Measurements from ENCODE around the gene ABCA13. TPM values are rescaled to one million over a fixed set of nuclear protein-coding genes. Genes with fewer than 3 reads are reported as not detected.

Gene ABCA13
- total RNA-seq, 2 experiments from 2014 or later, result 0.08 to 0.45 TPM

- Mint-ChIP-seq H3K9me3 (ENCODE audit: insufficient read depth) (no peaks in the 10 kb centered on the region), H3K27me3 (ENCODE audit: low read depth) (peaks cover 3% of the 10 kb centered on the region), H3K4me3 (no peak overlapping the region), H3K27ac (no peak overlapping the region), H3K4me1 (ENCODE audit: low read depth) (no peaks in the 10 kb centered on the region), H3K36me3 (ENCODE audit: low read depth) (no peaks in the 10 kb centered on the region)
- no peak for DNase-seq
- ChIA-PET POLR2A (no interaction called here), CTCF (interaction anchor here (1.5 kb wide), 1 partner anchor 9 kb away, joined by 3 read pairs; no protein-coding TSS in a partner anchor)
- no peak for ATAC-seq
Measured at GRCh38 chr7:48251766-48252165, 80.5 kb downstream of the ABCA13 start.

GRCh38 chr7:48252995-48253394 is 81.7 kb downstream of the ABCA13 start:
- Mint-ChIP-seq H3K27ac (no peak overlapping the region), H3K4me3 (no peak overlapping the region), H3K9me3 (ENCODE audit: insufficient read depth) (no peaks in the 10 kb centered on the region), H3K36me3 (ENCODE audit: low read depth) (no peaks in the 10 kb centered on the region), H3K4me1 (ENCODE audit: low read depth) (no peaks in the 10 kb centered on the region), H3K27me3 (ENCODE audit: low read depth) (peaks cover 5% of the 10 kb centered on the region)
- no peak for DNase-seq
- POLR2A ChIA-PET, result no interaction called here
- CTCF ChIA-PET, result no interaction called here
- ATAC-seq, result no peak

- Mint-ChIP-seq H3K9me3 (ENCODE audit: insufficient read depth) (no peaks in the 10 kb centered on the region), H3K4me3 (no peak overlapping the region), H3K4me1 (ENCODE audit: low read depth) (no peaks in the 10 kb centered on the region), H3K27ac (no peak overlapping the region), H3K27me3 (ENCODE audit: low read depth) (peaks cover 2% of the 10 kb centered on the region), H3K36me3 (ENCODE audit: low read depth) (no peaks in the 10 kb centered on the region)
- ATAC-seq (no peak), DNase-seq (no peak)
- POLR2A ChIA-PET, result no interaction called here
- CTCF ChIA-PET, result interaction anchor here (1.0 kb wide), 1 partner anchor 10 kb away, joined by 3 read pairs; no protein-coding TSS in a partner anchor
Measured at GRCh38 chr7:48255046-48255445, 83.8 kb downstream of the ABCA13 start.

GRCh38 chr7:48259463-48260280 is 88.4 kb downstream of the ABCA13 start:
- ChIA-PET POLR2A (no interaction called here), CTCF (no interaction called here)
- Mint-ChIP-seq H3K27ac (no peak overlapping the region), H3K4me3 (no peak overlapping the region), H3K9me3 (ENCODE audit: insufficient read depth) (no peaks in the 10 kb centered on the region), H3K27me3 (ENCODE audit: low read depth) (peaks cover 6% of the 10 kb centered on the region), H3K36me3 (ENCODE audit: low read depth) (no peaks in the 10 kb centered on the region), H3K4me1 (ENCODE audit: low read depth) (no peaks in the 10 kb centered on the region)
- no peak for DNase-seq
- ATAC-seq, result no peak

- CTCF ChIA-PET, result no interaction called here
- Mint-ChIP-seq H3K27ac (no peak overlapping the region), H3K9me3 (ENCODE audit: insufficient read depth) (no peaks in the 10 kb centered on the region), H3K4me3 (no peak overlapping the region), H3K36me3 (ENCODE audit: low read depth) (no peaks in the 10 kb centered on the region), H3K27me3 (ENCODE audit: low read depth) (peaks cover 9% of the 10 kb centered on the region), H3K4me1 (ENCODE audit: low read depth) (no peaks in the 10 kb centered on the region)
- POLR2A ChIA-PET, result no interaction called here
- DNase-seq (no peak), ATAC-seq (no peak)
Measured at GRCh38 chr7:48261696-48262095, 90.4 kb downstream of the ABCA13 start.

- DNase-seq, result no peak
- Mint-ChIP-seq H3K36me3 (ENCODE audit: low read depth) (no peaks in the 10 kb centered on the region), H3K4me1 (ENCODE audit: low read depth) (no peaks in the 10 kb centered on the region), H3K27ac (no peak overlapping the region), H3K4me3 (no peak overlapping the region), H3K9me3 (ENCODE audit: insufficient read depth) (no peaks in the 10 kb centered on the region), H3K27me3 (ENCODE audit: low read depth) (peaks cover 7% of the 10 kb centered on the region)
- ChIA-PET POLR2A (no interaction called here), CTCF (no interaction called here)
- ATAC-seq, result no peak
Measured at GRCh38 chr7:48262606-48263310, 91.5 kb downstream of the ABCA13 start.

GRCh38 chr7:48263311-48263650 is 92.0 kb downstream of the ABCA13 start:
- DNase-seq, result no peak
- no peak for ATAC-seq
- H3K4me1 Mint-ChIP-seq (ENCODE audit: low read depth), result no peaks in the 10 kb centered on the region
- CTCF ChIA-PET, result no interaction called here
- H3K27ac Mint-ChIP-seq, result no peak overlapping the region
- no peaks in the 10 kb centered on the region for H3K36me3 Mint-ChIP-seq (ENCODE audit: low read depth)
- H3K27me3 Mint-ChIP-seq (ENCODE audit: low read depth), result peaks cover 7% of the 10 kb centered on the region
- POLR2A ChIA-PET, result no interaction called here
- H3K9me3 Mint-ChIP-seq (ENCODE audit: insufficient read depth), result no peaks in the 10 kb centered on the region
- H3K4me3 Mint-ChIP-seq, result no peak overlapping the region

GRCh38 chr7:48269066-48269465 is 97.8 kb downstream of the ABCA13 start:
- H3K27me3 Mint-ChIP-seq (ENCODE audit: low read depth), result peaks cover 2% of the 10 kb centered on the region
- ChIA-PET CTCF (no interaction called here), POLR2A (no interaction called here)
- no peak for DNase-seq
- no peaks in the 10 kb centered on the region for H3K36me3 Mint-ChIP-seq (ENCODE audit: low read depth)
- no peaks in the 10 kb centered on the region for H3K4me1 Mint-ChIP-seq (ENCODE audit: low read depth)
- H3K27ac Mint-ChIP-seq, result no peak overlapping the region
- no peaks in the 10 kb centered on the region for H3K9me3 Mint-ChIP-seq (ENCODE audit: insufficient read depth)
- H3K4me3 Mint-ChIP-seq, result no peak overlapping the region
- no peak for ATAC-seq

GRCh38 chr7:48274662-48275061 is 103.4 kb downstream of the ABCA13 start:
- Mint-ChIP-seq H3K36me3 (ENCODE audit: low read depth) (no peaks in the 10 kb centered on the region), H3K9me3 (ENCODE audit: insufficient read depth) (no peaks in the 10 kb centered on the region), H3K4me3 (no peak overlapping the region), H3K27ac (no peak overlapping the region), H3K27me3 (ENCODE audit: low read depth) (no peaks in the 10 kb centered on the region), H3K4me1 (ENCODE audit: low read depth) (no peaks in the 10 kb centered on the region)
- ATAC-seq (no peak), DNase-seq (no peak)
- CTCF ChIA-PET, result no interaction called here
- POLR2A ChIA-PET, result no interaction called here

- no peaks in the 10 kb centered on the region for H3K9me3 Mint-ChIP-seq (ENCODE audit: insufficient read depth)
- CTCF ChIA-PET, result interaction anchor here (1.8 kb wide), 1 partner anchor 20 kb away, joined by 6 read pairs; no protein-coding TSS in a partner anchor
- no peak overlapping the region for H3K27ac Mint-ChIP-seq
- H3K36me3 Mint-ChIP-seq (ENCODE audit: low read depth), result no peaks in the 10 kb centered on the region
- POLR2A ChIA-PET, result no interaction called here
- ATAC-seq, result no peak
- DNase-seq, result no peak
- peaks cover 3% of the 10 kb centered on the region for H3K27me3 Mint-ChIP-seq (ENCODE audit: low read depth)
- H3K4me3 Mint-ChIP-seq, result no peak overlapping the region
- H3K4me1 Mint-ChIP-seq (ENCODE audit: low read depth), result no peaks in the 10 kb centered on the region
Measured at GRCh38 chr7:48279420-48279819, 108.2 kb downstream of the ABCA13 start.

- peaks cover 3% of the 10 kb centered on the region for H3K27me3 Mint-ChIP-seq (ENCODE audit: low read depth)
Measured at GRCh38 chr7:48280100-48280499, 108.8 kb downstream of the ABCA13 start.

GRCh38 chr7:48285373-48285772 is 114.1 kb downstream of the ABCA13 start:
- ATAC-seq, result no peak
- no peak overlapping the region for H3K27ac Mint-ChIP-seq
- CTCF ChIA-PET, result no interaction called here

More at GRCh38 chr7:48280100-48280499, 108.8 kb downstream of the ABCA13 start:
- POLR2A ChIA-PET, result no interaction called here
- ATAC-seq (no peak), DNase-seq (no peak)
- Mint-ChIP-seq H3K9me3 (ENCODE audit: insufficient read depth) (no peaks in the 10 kb centered on the region), H3K36me3 (ENCODE audit: low read depth) (no peaks in the 10 kb centered on the region), H3K4me1 (ENCODE audit: low read depth) (no peaks in the 10 kb centered on the region), H3K4me3 (no peak overlapping the region), H3K27ac (no peak overlapping the region)
- CTCF ChIA-PET, result interaction anchor here (1.8 kb wide), 1 partner anchor 19 kb away, joined by 6 read pairs; no protein-coding TSS in a partner anchor

More at GRCh38 chr7:48285373-48285772, 114.1 kb downstream of the ABCA13 start:
- Mint-ChIP-seq H3K4me3 (no peak overlapping the region), H3K36me3 (ENCODE audit: low read depth) (no peaks in the 10 kb centered on the region), H3K9me3 (ENCODE audit: insufficient read depth) (no peaks in the 10 kb centered on the region), H3K4me1 (ENCODE audit: low read depth) (no peaks in the 10 kb centered on the region), H3K27me3 (ENCODE audit: low read depth) (peaks cover 6% of the 10 kb centered on the region)
- POLR2A ChIA-PET, result no interaction called here
- no peak for DNase-seq

Measured in activated CD8-positive, alpha-beta T cell treated with anti-CD3 and anti-CD28 coated beads, Interleukin-2, amount 10 ng/mL, durations not matched to agents 7 days and 5 days (primary cell).